Spinal cord (tissue), 10 donors: ENCODE data around the gene C1QTNF6. TPM values are rescaled to one million over a fixed set of nuclear protein-coding genes. Genes with fewer than 3 reads are reported as not detected.

Experiments
- DNase-seq, 6 donors: peaks; one replicate each; pipeline versions ENCODE4 v3.0.0 to v3.0.0-alpha.2; 2013 to 2015; ENCODE audit warnings: low spot score in 6 of 6, low read depth in 4 of 6
- H3K27ac ChIP-seq: one replicate; pipeline ENCODE4 v1.5.1; 2013; ENCODE audit warnings: low read depth, low read length, control low read depth
- H3K27me3 ChIP-seq: one replicate; pipeline ENCODE4 v1.6.1; 2013; ENCODE audit warnings: low read length; ENCODE audit not compliant: control insufficient read depth, insufficient read depth
- H3K36me3 ChIP-seq: one replicate; pipeline ENCODE4 v1.6.1; 2013; ENCODE audit warnings: low read length; ENCODE audit not compliant: control insufficient read depth, insufficient read depth
- H3K4me1 ChIP-seq: one replicate; pipeline ENCODE4 v1.6.1; 2013; ENCODE audit warnings: low read length; ENCODE audit not compliant: control insufficient read depth, insufficient read depth
- H3K4me3 ChIP-seq: one replicate; pipeline ENCODE4 v1.5.1; 2013; ENCODE audit warnings: low read depth, low read length, control low read depth
- H3K9me3 ChIP-seq: one replicate; pipeline ENCODE4 v1.6.1; 2013; ENCODE audit warnings: low read length; ENCODE audit not compliant: control insufficient read depth, insufficient read depth
- WGBS: methylation state at CpG from one replicate; pipeline ENCODE4 v1.1.5; 2013; ENCODE audit warnings: missing lambda C conversion rate; ENCODE audit not compliant: insufficient coverage; 5-methylcytosine and 5-hydroxymethylcytosine counted together
- polyA plus RNA-seq, 2 donors: library from polyadenylated mRNA; unstranded; fragments of 120-200 nt; gene quantifications; one replicate each; pipeline ENCODE4 v1.2.1, GENCODE V29; 2013; ENCODE audit not compliant: insufficient read length in 2 of 2
- small RNA-seq: library from RNA; depleted of rRNA; stranded (forward); fragments of <200 nt; gene quantifications from one replicate; pipeline ENCODE3, GENCODE V24; 2014; ENCODE audit warnings: low replicate concordance
- total RNA-seq, 2 donors: library from RNA; depleted of rRNA in 1 of 2; stranded (reverse); fragments of 120-200 nt in 1 of 2; fragments of >200 nt in 1 of 2; gene quantifications; one replicate each; pipeline versions ENCODE4 v1.2.3 to v1.2.4, GENCODE V29; 2013 to 2014
- donor health status: healthy.

The C1QTNF6 gene
- total and polyA plus RNA-seq, 4 donors, result 7.5 to 15.1 (median 12.9) TPM

- no peak overlapping the region for H3K4me3 ChIP-seq
- no peaks in the 10 kb centered on the region for H3K9me3 ChIP-seq
- DNase-seq, result no peak
- H3K4me1 ChIP-seq, result no peaks in the 10 kb centered on the region
- no peaks in the 10 kb centered on the region for H3K27me3 ChIP-seq
- 85% methylated on average over 6 of the region's 8 CpGs for WGBS
- H3K36me3 ChIP-seq, result no peaks in the 10 kb centered on the region
- H3K27ac ChIP-seq, result no peak overlapping the region
Measured at GRCh38 chr22:37137131-37137530, 50.9 kb downstream of the C1QTNF6 start.

- WGBS, result 85% methylated on average over 12 of the region's 12 CpGs
- no peak for DNase-seq
- no peaks in the 10 kb centered on the region for H3K36me3 ChIP-seq
- no peak overlapping the region for H3K27ac ChIP-seq
- no peaks in the 10 kb centered on the region for H3K9me3 ChIP-seq
- H3K4me3 ChIP-seq, result no peak overlapping the region
- H3K4me1 ChIP-seq, result peaks cover 2% of the 10 kb centered on the region
- no peaks in the 10 kb centered on the region for H3K27me3 ChIP-seq
Measured at GRCh38 chr22:37135023-37135422, 53.0 kb downstream of the C1QTNF6 start.

- Histone ChIP-seq H3K9me3 (no peaks in the 10 kb centered on the region), H3K27me3 (no peaks in the 10 kb centered on the region), H3K27ac (no peak overlapping the region), H3K36me3 (no peaks in the 10 kb centered on the region), H3K4me3 (no peak overlapping the region), H3K4me1 (peaks cover 3% of the 10 kb centered on the region)
- WGBS, result 84% methylated on average over 15 of the region's 16 CpGs
- no peak for DNase-seq
Measured at GRCh38 chr22:37133304-37134018, 54.6 kb downstream of the C1QTNF6 start.

- Histone ChIP-seq H3K4me3 (no peak overlapping the region), H3K9me3 (no peaks in the 10 kb centered on the region), H3K36me3 (no peaks in the 10 kb centered on the region), H3K4me1 (peaks cover 3% of the 10 kb centered on the region), H3K27me3 (no peaks in the 10 kb centered on the region), H3K27ac (no peak overlapping the region)
- WGBS, result 89% methylated on average over 7 of the region's 7 CpGs
- no peak for DNase-seq
Measured at GRCh38 chr22:37132773-37133172, 55.3 kb downstream of the C1QTNF6 start.

Small RNA genes lying within 50 kb of the gene (small RNA-seq; reads per million reads assigned to genes)
- not detected for gene Z82188.1

Other genes starting within 250 kb of the C1QTNF6 start
- gene TST, start 168.8 kb downstream of the C1QTNF6 start, total RNA-seq, result 10 to 100 TPM; 13.6 to 45.7 TPM
- 10 to 100 TPM; 19.7 to 22.7 TPM for gene TST, start 168.8 kb downstream of the C1QTNF6 start, polyA plus RNA-seq
- 10 to 100 TPM; 20.1 to 65.1 TPM for gene MPST, start 168.5 kb downstream of the C1QTNF6 start, total RNA-seq
- gene MPST, start 168.5 kb downstream of the C1QTNF6 start, polyA plus RNA-seq, result 10 to 100 TPM; 47.2 to 47.7 TPM
- 10 to 100 TPM; 22.5 to 35.5 TPM for gene KCTD17, start 136.5 kb downstream of the C1QTNF6 start, total RNA-seq
- gene KCTD17, start 136.5 kb downstream of the C1QTNF6 start, polyA plus RNA-seq, result 10 to 100 TPM; 82.6 to 84.2 TPM
- under 1 TPM in 1 of 2 donors, not detected in 1; 0.17 TPM for gene TMPRSS6, start 78.5 kb downstream of the C1QTNF6 start, total RNA-seq
- gene TMPRSS6, start 78.5 kb downstream of the C1QTNF6 start, polyA plus RNA-seq, result under 1 TPM; 0.13 to 0.24 TPM
- under 1 TPM; 0.11 to 0.69 TPM for gene IL2RB, start 38.3 kb downstream of the C1QTNF6 start, total RNA-seq
- gene IL2RB, start 38.3 kb downstream of the C1QTNF6 start, polyA plus RNA-seq, result under 1 TPM; 0.16 to 0.17 TPM
- gene SSTR3, start 24.2 kb upstream of the C1QTNF6 start, total RNA-seq, result 1 to 10 TPM in 1 of 2 donors, under 1 TPM in 1; 0.39 to 2.0 TPM
- gene SSTR3, start 24.2 kb upstream of the C1QTNF6 start, polyA plus RNA-seq, result 1 to 10 TPM; 2.3 to 2.9 TPM
- gene RAC2, start 56.0 kb upstream of the C1QTNF6 start, total RNA-seq, result 1 to 10 TPM; 2.1 to 4.8 TPM
- 1 to 10 TPM; 2.4 to 3.0 TPM for gene RAC2, start 56.0 kb upstream of the C1QTNF6 start, polyA plus RNA-seq
- 1 to 10 TPM; 9.1 to 9.4 TPM for gene CYTH4, start 94.3 kb upstream of the C1QTNF6 start, total RNA-seq
- 1 to 10 TPM; 5.8 to 6.7 TPM for gene CYTH4, start 94.3 kb upstream of the C1QTNF6 start, polyA plus RNA-seq
- gene ELFN2, start 239.2 kb upstream of the C1QTNF6 start, total RNA-seq, result 1 to 10 TPM; 5.1 to 9.4 TPM
- gene ELFN2, start 239.2 kb upstream of the C1QTNF6 start, polyA plus RNA-seq, result 10 to 100 TPM; 59.9 to 60.2 TPM